Measurements from ENCODE around the gene IL17RC.
"Not testable (repeated sequence)": the region's sequence is repeated elsewhere in the genome, so short reads cannot be mapped to it uniquely, and the experiment has no call there.

Gene IL17RC

GRCh38 chr3:9896755-9897407 lies 20.0 kb upstream of the IL17RC start:
- DNase-seq = not testable (repeated sequence)

DNA sequence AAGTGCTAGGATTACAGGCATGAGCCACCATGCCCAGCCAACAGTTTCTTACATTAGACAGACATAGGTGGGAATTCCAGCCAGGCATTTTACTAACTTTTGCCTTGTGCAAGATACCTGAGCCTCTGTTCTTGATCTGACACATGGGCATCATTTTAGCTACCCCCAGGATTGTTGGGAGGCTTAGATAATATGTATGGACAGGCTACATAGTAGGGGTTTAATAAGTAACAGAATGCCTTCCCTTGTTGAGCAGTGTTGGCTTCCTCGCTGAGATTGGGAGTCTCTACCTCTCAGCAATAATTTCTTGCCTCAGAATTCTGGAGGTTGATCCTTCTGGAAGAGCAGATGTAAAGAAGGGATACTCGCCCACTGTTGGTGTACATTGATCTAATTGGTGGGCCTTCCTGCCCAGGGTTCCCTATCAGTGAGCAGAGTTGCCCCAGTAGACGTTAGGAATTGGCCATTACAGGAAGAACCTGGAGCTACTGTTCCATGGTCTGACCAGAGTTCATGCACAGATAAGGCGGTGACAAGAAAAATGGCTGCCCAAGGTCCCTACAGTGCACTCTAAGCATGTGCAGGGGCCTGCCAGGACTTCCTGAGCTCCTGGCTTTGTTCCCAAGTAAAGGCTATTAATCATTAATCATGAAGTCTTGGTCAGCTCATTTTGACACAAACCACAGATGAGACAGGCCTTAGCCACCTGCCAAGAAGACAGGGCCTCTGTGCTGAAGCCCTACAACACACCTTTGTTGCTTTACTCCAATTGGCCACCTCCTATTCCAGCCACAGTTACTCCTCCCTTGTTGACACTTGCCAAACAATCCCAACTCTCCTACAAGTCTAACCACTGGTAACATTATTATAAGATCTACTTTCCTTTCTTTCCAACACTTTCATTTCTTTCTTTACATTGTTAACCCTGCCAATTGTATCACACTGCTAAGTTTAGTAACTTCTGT lies 19.2 kb upstream of the IL17RC start:
- DNase-seq = no peak

DNA sequence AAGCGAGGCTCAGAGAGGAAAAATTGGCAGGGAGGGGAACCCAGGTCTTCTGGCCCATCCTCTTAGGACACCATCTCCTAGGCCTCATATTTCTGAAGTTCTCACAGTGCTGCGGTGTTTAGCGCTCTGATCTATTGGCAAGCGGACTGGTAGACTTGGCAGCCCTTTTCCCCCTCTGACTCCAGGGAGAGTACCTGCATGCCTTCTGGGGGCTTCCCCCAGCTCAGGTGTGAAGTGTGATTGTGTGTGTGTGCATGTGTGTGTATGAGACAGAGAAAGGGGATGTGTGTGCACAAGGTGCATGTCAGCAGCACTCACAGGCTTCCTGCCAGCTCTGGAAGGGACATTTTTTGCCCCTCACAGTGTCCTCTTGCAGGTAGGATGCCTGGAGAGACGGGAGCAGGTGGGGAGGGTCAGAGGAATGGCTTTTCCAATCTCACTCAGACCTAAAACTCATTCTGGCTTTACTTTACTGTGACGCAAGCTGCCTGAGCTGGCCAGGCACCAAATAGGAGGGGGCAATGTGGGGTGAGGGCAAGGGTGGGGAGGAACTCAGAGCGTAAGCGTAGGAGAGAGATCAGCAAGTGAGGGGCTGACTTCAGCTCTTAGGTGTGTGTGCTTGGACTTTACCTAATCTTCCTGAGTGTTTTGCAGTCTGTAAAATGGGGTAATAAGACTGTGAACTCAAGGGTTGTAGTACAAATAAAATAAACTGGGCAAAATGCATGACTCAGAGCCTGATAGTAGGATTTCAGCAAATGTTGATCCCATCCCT lies 18.2 kb upstream of the IL17RC start:
- DNase-seq = no peak

DNA sequence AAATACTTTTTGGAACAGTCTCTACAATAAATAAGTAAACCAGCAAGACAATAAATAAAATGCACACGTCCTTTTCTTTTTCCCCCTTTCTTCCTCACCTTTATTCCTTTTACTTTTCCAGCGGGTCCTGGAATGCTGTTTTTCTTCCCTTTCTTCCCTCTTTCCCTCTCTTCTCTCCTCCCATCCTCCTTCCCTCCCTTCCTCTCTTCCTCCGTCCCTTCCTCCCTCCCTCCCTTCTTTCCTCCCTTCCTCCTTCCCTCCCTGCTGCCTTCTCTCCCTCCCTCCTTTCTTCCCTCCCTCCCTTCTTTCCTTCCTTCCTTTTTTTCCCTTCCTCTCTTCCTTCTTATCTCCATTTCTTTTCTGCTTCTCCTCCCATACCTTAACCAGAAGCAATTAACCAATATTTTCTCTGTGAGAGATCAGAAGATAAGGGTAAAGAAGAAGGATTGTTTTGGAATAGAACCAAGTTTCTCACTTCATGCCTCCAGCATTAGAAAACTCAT lies 17.6 kb upstream of the IL17RC start:
- no peak for DNase-seq

GRCh38 chr3:9900965-9901415 lies 15.9 kb upstream of the IL17RC start:
- DNase-seq = not testable (repeated sequence)

GRCh38 chr3:9901967-9902366 lies 14.9 kb upstream of the IL17RC start:
- no peak for DNase-seq

- no peak for DNase-seq
Measured at GRCh38 chr3:9902372-9903237, 14.3 kb upstream of the IL17RC start, which contains the start of gene IL17RE. IL17RE (plus strand) TSS chr3:9902848; CDS start chr3:9902933, 85 bp downstream.

DNA sequence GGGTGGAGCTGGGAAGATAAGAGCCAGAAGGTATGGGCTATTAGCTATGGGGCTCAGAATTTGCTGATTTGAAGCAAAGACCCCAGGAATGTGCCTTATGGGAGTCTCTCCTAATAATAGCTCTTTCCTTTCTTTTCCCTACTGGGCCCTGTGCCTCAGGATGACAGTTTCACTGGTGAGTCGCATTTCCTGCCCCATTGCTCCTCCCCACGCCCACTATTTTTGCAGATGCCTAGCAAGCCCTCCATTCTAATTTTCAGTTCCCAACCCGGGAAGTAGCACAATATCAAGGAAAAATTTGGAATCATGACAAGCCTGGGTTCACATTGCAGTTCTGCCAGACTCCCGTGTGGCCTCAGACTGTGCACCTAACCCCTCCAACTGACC lies 13.7 kb upstream of the IL17RC start:
- DNase-seq = no peak

- DNase-seq = no peak
Measured at GRCh38 chr3:9903904-9904303, 13.0 kb upstream of the IL17RC start.

GRCh38 chr3:9906480-9906879 lies 10.4 kb upstream of the IL17RC start:
- DNase-seq = no peak

DNA sequence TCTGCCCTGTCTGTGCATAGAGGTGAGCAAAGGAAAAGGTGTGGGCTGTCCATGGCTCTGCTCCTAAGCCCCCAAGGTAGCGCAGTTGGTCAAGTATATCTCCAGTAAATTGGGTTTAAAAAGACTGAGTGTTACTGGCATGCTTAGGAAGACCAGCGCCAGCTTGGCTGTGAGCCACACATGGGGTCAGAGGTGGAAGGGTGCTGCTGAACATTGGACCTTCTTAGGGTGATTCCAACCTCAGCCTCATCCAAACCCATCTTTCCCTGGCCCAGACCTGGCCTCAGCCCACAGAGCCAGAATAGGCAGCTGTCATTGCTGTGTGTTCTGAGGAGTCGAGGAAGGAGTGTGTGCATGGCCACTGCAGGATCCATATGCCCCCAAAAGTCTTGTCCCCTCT lies 8.6 kb upstream of the IL17RC start:
- DNase-seq = no peak

DNA sequence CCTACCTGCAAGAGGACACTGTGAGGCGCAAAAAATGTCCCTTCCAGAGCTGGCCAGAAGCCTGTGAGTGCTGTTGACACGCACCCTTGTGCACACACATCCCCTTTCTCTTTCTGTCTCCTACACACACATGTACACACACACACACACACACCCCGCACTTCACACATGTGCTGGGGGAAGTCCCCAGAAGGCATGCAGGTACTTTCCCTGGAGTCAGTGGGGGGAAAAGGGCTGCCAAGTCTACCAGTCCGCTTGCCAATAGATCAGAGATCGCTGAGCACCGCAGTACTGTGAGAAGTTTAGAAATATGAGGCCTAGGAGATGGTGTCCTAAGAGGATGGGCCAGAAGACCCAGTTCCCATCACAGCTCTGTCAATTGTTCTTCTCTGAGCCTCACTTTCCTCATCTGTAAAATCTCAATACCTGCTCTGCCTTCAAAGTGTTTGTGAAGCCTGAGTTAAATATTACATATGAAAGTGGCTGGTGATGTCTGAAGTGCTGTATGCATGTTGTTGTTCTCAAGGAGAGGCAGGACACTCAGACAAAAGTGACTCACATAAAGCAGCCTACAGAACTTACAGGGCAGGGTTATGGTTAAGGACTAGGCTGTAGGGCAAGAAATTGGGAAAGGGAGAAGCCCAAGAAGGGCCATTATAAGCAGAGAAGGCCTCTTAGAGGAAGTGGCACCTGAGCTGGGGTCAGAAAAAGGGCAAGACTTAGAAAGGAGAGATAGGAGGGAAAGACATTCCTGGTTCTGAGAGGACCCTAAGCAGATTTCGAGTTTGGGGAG lies 7.5 kb upstream of the IL17RC start:
- DNase-seq = no peak

DNA sequence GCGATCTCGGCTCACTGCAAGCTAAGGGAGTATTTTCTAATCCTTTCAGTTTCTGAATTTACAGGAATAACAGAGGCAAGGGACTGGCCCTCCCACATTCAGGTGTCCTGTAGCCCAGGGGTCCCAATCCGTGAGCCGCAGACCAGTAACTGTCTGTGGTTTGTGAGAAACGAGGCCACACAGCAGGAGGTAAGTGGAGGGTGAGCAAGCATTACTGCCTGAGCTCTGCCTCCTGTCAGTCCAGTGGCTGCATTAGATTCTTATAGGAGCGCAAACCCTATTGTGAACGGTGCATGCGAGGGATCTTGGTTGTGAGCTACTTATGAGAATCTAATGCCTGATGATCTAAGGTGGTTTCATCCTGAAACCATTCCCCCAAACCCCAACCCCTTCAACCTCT lies 5.0 kb upstream of the IL17RC start:
- no peak for DNase-seq

- no peak for DNase-seq
Measured at GRCh38 chr3:9912294-9912935, 4.5 kb upstream of the IL17RC start.

GRCh38 chr3:9913601-9914000 lies 3.3 kb upstream of the IL17RC start:
- DNase-seq = no peak

- DNase-seq = no peak
Measured at GRCh38 chr3:9914011-9914410, 2.9 kb upstream of the IL17RC start.

DNA sequence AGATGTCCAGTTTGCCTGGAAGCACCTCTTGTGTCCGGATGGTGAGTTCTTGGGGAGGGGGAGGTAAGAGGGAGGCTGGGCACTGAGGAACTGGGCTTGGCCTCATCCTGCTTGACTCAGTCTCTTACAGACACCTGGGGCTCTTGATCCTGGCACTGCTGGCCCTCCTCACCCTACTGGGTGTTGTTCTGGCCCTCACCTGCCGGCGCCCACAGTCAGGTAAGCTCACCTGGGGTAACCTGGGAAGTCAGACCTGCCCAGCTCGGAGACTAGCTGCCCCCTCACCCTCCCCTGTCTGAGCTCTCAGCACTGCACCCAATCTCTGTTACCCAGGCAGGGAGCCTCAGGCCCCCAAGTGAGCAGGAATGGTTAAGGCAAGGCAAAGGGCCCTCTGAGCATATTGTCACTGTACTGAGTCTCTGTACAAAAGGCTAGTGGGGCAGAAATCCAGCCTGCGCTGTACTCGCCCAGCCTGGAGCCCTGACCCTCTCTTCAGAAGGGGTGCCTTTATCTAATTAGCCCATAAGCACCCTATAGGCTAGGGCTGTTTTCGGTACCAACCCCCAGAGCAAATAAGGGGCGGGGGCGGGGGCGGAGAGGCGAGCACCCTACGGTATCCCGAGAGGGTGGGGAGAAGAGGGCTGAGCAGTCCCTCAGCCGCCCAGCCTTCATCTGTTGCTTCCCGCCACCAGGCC lies 2.2 kb upstream of the IL17RC start:
- peak; percentile 60 to 68 for DNase-seq

DNA sequence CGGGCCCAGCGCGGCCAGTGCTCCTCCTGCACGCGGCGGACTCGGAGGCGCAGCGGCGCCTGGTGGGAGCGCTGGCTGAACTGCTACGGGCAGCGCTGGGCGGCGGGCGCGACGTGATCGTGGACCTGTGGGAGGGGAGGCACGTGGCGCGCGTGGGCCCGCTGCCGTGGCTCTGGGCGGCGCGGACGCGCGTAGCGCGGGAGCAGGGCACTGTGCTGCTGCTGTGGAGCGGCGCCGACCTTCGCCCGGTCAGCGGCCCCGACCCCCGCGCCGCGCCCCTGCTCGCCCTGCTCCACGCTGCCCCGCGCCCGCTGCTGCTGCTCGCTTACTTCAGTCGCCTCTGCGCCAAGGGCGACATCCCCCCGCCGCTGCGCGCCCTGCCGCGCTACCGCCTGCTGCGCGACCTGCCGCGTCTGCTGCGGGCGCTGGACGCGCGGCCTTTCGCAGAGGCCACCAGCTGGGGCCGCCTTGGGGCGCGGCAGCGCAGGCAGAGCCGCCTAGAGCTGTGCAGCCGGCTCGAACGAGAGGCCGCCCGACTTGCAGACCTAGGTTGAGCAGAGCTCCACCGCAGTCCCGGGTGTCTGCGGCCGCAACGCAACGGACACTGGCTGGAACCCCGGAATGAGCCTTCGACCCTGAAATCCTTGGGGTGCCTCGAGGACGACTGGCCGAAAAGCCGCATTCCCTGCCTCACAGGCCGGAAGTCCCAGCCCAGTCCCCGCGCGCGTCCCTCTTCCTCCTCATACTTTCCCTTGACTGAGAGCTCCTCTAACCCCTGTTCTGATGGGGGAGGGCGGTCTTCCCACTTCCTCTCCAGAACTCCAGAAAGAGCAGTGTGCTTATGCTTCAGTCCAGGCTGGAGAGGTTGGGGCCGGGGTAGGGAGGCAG lies 1.4 kb upstream of the IL17RC start:
- DNase-seq = peak; percentile 53 to 72

DNA sequence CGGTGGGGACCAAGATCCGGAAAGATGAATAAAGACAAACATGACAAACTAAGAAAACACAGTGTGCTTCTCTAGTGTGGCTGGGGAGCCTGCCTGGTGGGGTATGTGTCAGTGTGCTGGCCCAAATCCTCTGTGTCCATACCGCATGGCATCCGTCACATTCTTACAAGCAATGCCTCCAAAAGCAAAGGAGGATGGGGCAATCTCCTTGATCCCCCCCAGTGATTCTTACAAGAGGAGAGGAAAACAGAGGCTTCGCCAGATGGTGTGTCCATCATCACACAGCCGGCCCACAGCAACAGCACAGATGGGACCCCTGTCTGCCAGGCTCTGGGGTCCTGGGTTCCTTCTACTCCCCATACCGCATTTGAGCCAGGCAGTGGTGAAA lies 558 bp upstream of the IL17RC start:
- DNase-seq = peak; percentile 89 to 93
